PC-3 (cell line): ENCODE data around the gene SHISA2. TPM values are rescaled to one million over a fixed set of nuclear protein-coding genes. Genes with fewer than 3 reads are reported as not detected.

Source experiments
- ATAC-seq: fragments of 200-7000 bp; cut with Tn5 transposase; 2 replicates; pipeline ENCODE4 v1.9.1; 2020; ENCODE audit warnings: mild to moderate bottlenecking, moderate library complexity
- BruUV-seq: library from RNA; stranded (reverse); fragments of 400-500 nt; replicated peaks from 2 replicates; lab custom pipeline; 2021; lab: Mats Ljungman, UMichigan
- CTCF ChIA-PET: fragments of 300-600 bp; sonication (Branson Sonifier 250); formaldehyde crosslinking; loops from one replicate; lab custom pipeline; 2022; ENCODE audit warnings: antibody characterized with exemption; lab: Charles Lee
- POLR2A ChIA-PET: fragments of 300-600 bp; sonication (Branson Sonifier 250); formaldehyde crosslinking; loops from one replicate; lab custom pipeline; 2022; ENCODE audit warnings: antibody characterized with exemption; ENCODE audit not compliant: unreplicated experiment; lab: Charles Lee
- DNase-seq: peaks from one replicate; pipeline ENCODE4 v3.0.0-alpha.2; 2015
- H2AFZ ChIP-seq: fragments of 300-600 bp; sonication (generic); 2 replicates; pipeline ENCODE4 v1.6.0; 2016; ENCODE audit warnings: antibody characterized with exemption, low read length
- H3F3A ChIP-seq: fragments of 300-600 bp; sonication (generic); one replicate; pipeline ENCODE4 v1.6.0; 2017; ENCODE audit warnings: antibody characterized with exemption, low read length, control low read depth, mild to moderate bottlenecking; ENCODE audit not compliant: unreplicated experiment
- H3K27ac ChIP-seq: fragments of 300-600 bp; sonication (generic); 2 replicates; pipeline ENCODE4 v1.5.1; 2016; ENCODE audit warnings: mild to moderate bottlenecking, low read length
- H3K27me3 ChIP-seq: fragments of 300-600 bp; sonication (generic); 2 replicates; pipeline ENCODE4 v1.6.1; 2016; ENCODE audit warnings: low read length, mixed read lengths
- H3K36me3 ChIP-seq: fragments of 300-600 bp; sonication (generic); 2 replicates; pipeline ENCODE4 v1.6.1; 2016; ENCODE audit warnings: low read depth, mixed run types, low read length, mixed read lengths
- H3K4me1 ChIP-seq: fragments of 300-600 bp; sonication (generic); 2 replicates; pipeline ENCODE4 v1.5.1; 2016; ENCODE audit warnings: low read length; ENCODE audit not compliant: insufficient read depth
- H3K4me2 ChIP-seq: fragments of 300-600 bp; sonication (generic); 2 replicates; pipeline ENCODE4 v1.6.0; 2016; ENCODE audit warnings: low read length
- H3K4me3 ChIP-seq: fragments of 300-600 bp; sonication (generic); 2 replicates; pipeline ENCODE4 v1.5.1; 2016; ENCODE audit warnings: mild to moderate bottlenecking, low read length, mixed read lengths
- H3K79me2 ChIP-seq: fragments of 300-600 bp; sonication (generic); 2 replicates; pipeline ENCODE4 v1.6.1; 2017; ENCODE audit warnings: low read length, mixed read lengths
- H3K9ac ChIP-seq: fragments of 300-600 bp; sonication (generic); 2 replicates; pipeline ENCODE4 v1.6.0; 2016; ENCODE audit warnings: mild to moderate bottlenecking, low read length
- H3K9me2 ChIP-seq: fragments of 300-600 bp; sonication (generic); replicated peaks from 2 replicates; pipeline ENCODE4 v1.6.1; 2016; ENCODE audit warnings: mixed run types, low read length, mixed read lengths
- H3K9me3 ChIP-seq: fragments of 300-600 bp; sonication (generic); 2 replicates; pipeline ENCODE4 v1.6.1; 2016; ENCODE audit warnings: low read length, mixed read lengths
- H4K20me1 ChIP-seq: fragments of 300-600 bp; sonication (generic); 2 replicates; pipeline ENCODE4 v1.6.1; 2016; ENCODE audit warnings: low read length, mixed read lengths
- CTCF ChIP-seq: fragments of 300-600 bp; sonication (generic); conservative IDR thresholded peaks from 2 replicates; pipeline ENCODE4 v1.5.1; 2017; ENCODE audit warnings: antibody characterized with exemption, low read depth, mild to moderate bottlenecking, low read length
- EZH2 ChIP-seq: fragments of 300-600 bp; sonication (generic); IDR thresholded peaks from one replicate; pipeline ENCODE4 v1.6.1; 2017; ENCODE audit warnings: antibody characterized with exemption, mild to moderate bottlenecking, low read length; ENCODE audit not compliant: unreplicated experiment
- EZH2phosphoT487 ChIP-seq: fragments of 300-600 bp; sonication (generic); IDR thresholded peaks from 2 replicates; pipeline ENCODE4 v1.6.1; 2018; ENCODE audit warnings: mild to moderate bottlenecking, antibody characterized with exemption, low read length, borderline replicate concordance
- intact Hi-C: fragments of 100-400 bp; cut with micrococcal nuclease; formaldehyde crosslinking; loops from 2 replicates; pipeline ENCODE4 v1.9.0; 2023
- total RNA-seq: library from RNA; depleted of rRNA; stranded (reverse); fragments of >200 nt; gene quantifications from 2 replicates; pipeline ENCODE4 v1.2.3, GENCODE V29; 2014

The SHISA2 gene
- total RNA-seq, 1 experiment from 2014 or later: 7.8 TPM

GRCh38 chr13:26024558-26024957 is 27.3 kb downstream of the SHISA2 start:
- Histone ChIP-seq H3K36me3 (no peaks in the 10 kb centered on the region), H3F3A (peaks cover 11% of the 10 kb centered on the region), H3K9ac (no peak overlapping the region), H3K9me2 (no peaks in the 10 kb centered on the region), H3K4me2 (no peak overlapping the region), H2AFZ (no peak overlapping the region), H3K4me1 (peaks cover 38% of the 10 kb centered on the region), H3K9me3 (no peaks in the 10 kb centered on the region), H3K27me3 (no peaks in the 10 kb centered on the region), H3K79me2 (no peaks in the 10 kb centered on the region), H3K4me3 (no peak overlapping the region), H3K27ac (no peak overlapping the region), H4K20me1 (no peaks in the 10 kb centered on the region)
- ChIA-PET POLR2A (no interaction called here), CTCF (no interaction called here)
- BruUV-seq: no TSS peak
- intact Hi-C loops: loop anchor here (5.0 kb wide), 2 partner anchors 52 to 122 kb away; no protein-coding TSS in a partner anchor
- ATAC-seq: no peak
- TF ChIP-seq EZH2phosphoT487 (no peak), CTCF (no peak), EZH2 (no peak)
- no peak for DNase-seq

DNA sequence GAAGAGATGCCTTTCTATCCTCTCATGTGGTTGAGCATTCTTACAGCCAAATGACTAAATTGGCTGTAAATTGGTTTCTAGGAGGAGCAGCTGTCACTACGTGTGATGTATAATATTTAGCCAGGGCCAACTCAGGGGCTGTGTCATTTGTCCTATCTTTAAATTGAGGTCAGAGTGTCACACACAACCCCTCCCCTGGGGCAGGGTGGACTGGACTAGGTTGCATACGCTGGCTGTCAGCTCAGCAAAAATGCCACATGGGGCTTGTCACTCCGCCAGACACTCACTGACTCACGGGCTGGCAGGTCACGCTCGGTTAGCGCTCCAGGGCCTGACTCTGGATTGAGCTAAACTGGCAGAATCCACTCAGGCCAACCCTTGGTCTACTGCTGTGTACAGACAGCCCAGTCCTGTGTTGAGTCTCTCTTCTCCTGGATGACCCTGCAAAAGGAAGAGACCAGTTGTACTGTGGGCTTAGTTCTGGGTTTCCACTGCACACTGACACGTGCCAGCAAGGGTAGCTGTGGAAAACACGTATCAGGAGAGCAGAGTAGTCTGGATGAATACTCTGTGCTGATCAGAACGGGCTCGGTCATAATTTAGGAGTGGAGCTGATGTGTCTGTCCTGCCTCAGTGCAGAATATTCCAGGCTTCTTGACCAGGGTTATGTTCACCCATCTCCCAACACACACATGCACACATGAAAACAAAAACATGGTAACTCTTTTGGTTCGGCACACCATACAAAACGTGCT is 29.1 kb downstream of the SHISA2 start:
- Histone ChIP-seq H3F3A (peaks cover 11% of the 10 kb centered on the region), H3K9ac (peak overlapping the region; percentile 72), H3K4me2 (peak overlapping the region; percentile 68), H3K9me2 (no peaks in the 10 kb centered on the region), H3K36me3 (no peaks in the 10 kb centered on the region), H3K9me3 (no peaks in the 10 kb centered on the region), H3K27ac (peak overlapping the region; percentile 99), H4K20me1 (no peaks in the 10 kb centered on the region), H3K27me3 (no peaks in the 10 kb centered on the region), H3K79me2 (no peaks in the 10 kb centered on the region), H3K4me1 (peaks cover 57% of the 10 kb centered on the region), H2AFZ (no peak overlapping the region), H3K4me3 (no peak overlapping the region)
- ChIA-PET CTCF (interaction anchor here (1.0 kb wide), 1 partner anchor 39 kb away, joined by 5 read pairs; no protein-coding TSS in a partner anchor), POLR2A (no interaction called here)
- TF ChIP-seq EZH2phosphoT487 (no peak), EZH2 (no peak), CTCF (no peak)
- intact Hi-C loops: loop anchor here (1.0 to 5.0 kb wide), 4 partner anchors 40 to 162 kb away; no protein-coding TSS in a partner anchor
- peak; percentile 87 for ATAC-seq
- BruUV-seq: no TSS peak
- peak; percentile 97 for DNase-seq

- no peaks in the 10 kb centered on the region for H3K9me2 ChIP-seq
- H3K27me3 ChIP-seq: no peaks in the 10 kb centered on the region
- no peak overlapping the region for H2AFZ ChIP-seq
- intact Hi-C loops: loop anchor here (1.0 to 5.0 kb wide), 4 partner anchors 40 to 161 kb away; no protein-coding TSS in a partner anchor
- no peaks in the 10 kb centered on the region for H3K36me3 ChIP-seq
- no peak overlapping the region for H3K4me3 ChIP-seq
- ATAC-seq (peak; percentile 19), DNase-seq (peak; percentile 54)
- no peaks in the 10 kb centered on the region for H3K9me3 ChIP-seq
- H3K4me2 ChIP-seq: peak overlapping the region; percentile 68
- H3K27ac ChIP-seq: peak overlapping the region; percentile 99
- H3K4me1 ChIP-seq: peaks cover 59% of the 10 kb centered on the region
- TF ChIP-seq CTCF: no peak
- H4K20me1 ChIP-seq: no peaks in the 10 kb centered on the region
- BruUV-seq: no TSS peak
- peak overlapping the region; percentile 72 for H3K9ac ChIP-seq
- CTCF ChIA-PET: no interaction called here
- POLR2A ChIA-PET: no interaction called here
- no peaks in the 10 kb centered on the region for H3K79me2 ChIP-seq
- peaks cover 11% of the 10 kb centered on the region for H3F3A ChIP-seq
Measured at GRCh38 chr13:26021956-26022355, 29.9 kb downstream of the SHISA2 start.
